Activated CD4-positive, alpha-beta T cell treated with anti-CD3 and anti-CD28 coated beads for 48 hours (primary cell): Measurements from ENCODE around the gene DOCK4.

ENCODE experiments used
- DNase-seq: peaks from one replicate; pipeline ENCODE4 v3.0.0-alpha.2; 2020

Gene DOCK4

DNA sequence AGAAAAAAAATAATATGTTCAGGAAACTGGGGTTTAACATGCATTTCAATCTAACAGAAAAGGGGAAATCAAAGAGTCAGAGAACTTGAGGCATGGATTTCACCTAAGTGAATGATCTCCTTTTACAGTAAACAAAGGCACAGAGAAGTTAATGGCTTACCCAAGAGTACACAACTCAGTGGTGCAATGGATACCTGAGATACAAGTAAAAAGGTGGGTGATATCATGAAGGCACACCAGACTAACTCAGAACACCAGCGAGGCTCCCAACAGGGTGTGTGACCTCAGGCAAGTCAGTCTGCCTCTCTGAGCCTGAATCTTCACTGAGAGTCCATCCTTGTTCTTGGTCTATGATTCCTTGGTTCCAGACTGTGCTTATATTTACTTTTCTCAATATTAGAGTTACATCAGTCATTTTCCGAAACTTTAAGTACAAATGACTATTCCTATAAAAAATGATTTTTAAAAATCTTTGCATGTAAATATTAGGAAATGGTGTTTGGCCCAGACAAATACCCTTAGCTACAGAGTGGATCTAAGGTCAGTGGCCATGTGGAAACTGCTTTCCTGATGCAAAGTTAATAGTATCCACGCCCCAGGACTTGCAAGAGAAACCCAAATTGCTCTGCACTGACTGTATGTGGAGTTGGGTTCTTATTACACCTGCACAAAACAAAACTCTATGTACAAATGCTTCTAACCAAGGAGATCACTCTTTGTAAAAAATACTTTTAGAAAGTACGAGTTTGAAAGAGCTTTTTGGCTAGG lies 361.1 kb downstream of the DOCK4 start:
- no peak for DNase-seq

DNA sequence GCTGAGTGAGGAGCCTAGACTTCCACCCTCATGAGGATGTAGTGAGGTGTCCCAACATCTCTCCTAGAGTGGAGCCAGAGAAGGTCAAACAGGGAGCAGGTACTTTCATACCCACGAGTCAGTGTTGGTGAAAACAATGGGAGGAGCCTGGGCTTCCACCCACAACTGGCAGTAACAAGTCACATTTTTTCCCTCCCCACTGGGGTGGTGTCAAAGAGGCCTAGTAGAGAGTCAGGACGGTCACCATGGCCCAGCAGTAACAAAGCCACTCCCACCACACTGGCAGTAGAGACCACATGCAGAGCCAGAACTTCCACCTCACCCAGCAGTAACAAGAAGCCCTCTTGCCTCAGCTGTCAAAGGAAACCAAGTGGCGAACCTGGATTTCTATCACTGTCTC lies 363.7 kb downstream of the DOCK4 start:
- no peak for DNase-seq

DNA sequence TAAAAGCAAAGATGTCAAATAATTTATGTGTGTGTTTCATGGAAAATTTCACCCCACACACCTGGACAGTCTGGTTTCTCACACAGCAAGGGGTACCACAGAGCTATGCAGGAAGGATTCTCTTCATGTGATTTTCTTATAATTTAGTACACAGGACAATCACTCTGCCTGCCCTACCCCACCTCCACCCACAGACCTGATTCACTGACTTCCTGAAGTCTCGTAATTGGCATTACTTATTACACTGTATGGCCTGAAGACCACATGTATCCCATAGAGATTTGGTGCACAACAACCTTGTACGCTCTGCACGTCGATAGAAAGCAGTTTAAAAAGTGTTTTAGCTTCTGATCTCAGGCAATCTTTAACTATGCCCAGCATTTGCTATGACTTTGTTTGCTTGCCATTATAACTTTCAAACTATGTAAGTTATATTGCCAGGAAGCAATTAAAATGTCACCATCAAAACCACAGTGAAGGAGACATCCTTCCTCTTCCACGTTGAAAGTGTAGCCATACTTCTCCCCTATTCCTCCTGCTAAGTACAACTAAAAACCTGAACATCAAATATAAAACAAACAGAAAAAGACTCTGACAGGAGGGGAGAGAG lies 364.5 kb downstream of the DOCK4 start:
- DNase-seq: no peak

DNA sequence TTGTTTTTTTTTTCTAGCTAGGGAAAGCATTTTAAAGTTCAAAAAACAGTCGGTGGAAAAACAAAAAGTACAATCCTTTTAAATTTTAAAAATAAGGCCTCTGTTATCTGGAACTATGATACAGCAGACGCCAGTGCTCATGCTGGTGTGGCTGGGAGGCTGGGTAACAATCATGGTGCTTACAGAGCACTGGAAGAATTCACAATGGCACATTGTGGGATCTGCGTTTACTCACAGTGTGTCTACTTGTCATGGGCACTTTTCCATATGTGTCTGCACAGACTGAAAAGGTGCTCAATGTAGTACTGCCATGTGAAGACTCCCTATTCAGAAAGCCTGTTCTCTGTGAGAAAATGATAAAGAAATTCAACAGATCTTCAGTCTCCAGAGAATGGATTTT lies 365.7 kb downstream of the DOCK4 start:
- DNase-seq: no peak

DNA sequence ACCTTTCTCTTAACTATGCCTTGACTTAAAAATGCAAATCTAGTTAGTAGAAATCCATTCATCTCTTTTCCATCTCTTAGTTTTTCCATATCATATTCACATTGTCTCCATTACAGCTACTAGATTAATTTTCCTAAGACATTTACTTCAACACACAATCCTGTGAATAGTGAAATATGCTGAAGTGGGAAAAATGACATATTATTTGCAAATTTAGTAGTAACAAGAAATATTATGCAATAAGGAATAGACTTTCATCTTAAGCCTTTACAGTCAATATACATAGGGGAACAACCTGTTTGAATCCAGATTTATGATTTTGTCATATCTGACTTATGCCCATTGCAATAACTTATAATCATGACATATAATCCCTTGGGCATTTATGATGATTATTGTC lies 366.9 kb downstream of the DOCK4 start:
- no peak for DNase-seq

DNA sequence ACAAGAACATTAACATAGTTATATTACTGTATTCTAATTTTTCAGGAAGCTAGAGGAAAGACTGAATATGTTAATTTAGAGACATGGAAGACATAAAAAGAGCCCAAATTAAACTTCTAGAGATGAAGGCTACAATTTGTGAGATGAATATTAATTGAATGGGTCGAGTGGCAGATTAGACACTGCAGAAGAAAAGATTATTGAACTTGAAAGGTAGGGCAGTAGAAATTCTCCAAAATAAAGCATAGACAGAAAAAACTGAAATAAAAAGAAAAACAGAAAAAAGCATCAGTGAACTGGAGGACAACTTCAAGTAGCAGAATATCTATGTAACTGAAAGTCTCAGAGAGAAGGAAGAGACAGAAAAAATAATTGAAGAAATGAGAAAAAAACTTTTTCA lies 369.6 kb downstream of the DOCK4 start:
- DNase-seq: no peak

DNA sequence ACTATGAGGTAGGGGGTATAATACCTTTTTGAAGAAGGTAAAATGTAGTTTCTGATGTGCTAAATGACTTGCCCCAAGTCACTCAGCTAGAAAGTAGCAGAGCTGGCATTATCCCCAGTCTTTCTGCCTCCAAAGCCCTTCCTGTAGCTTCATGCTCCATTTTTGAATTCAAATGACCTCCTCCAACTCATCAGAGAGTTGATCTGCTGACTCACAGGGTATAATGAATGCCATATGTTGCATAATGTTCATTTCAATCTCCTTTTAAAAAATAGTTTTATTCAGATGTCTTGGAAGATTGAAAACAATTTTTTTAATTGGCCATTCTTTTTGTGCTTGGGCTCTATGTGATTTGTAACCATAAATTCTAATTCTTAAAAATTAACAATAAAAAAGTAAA lies 371.1 kb downstream of the DOCK4 start:
- DNase-seq: no peak

DNA sequence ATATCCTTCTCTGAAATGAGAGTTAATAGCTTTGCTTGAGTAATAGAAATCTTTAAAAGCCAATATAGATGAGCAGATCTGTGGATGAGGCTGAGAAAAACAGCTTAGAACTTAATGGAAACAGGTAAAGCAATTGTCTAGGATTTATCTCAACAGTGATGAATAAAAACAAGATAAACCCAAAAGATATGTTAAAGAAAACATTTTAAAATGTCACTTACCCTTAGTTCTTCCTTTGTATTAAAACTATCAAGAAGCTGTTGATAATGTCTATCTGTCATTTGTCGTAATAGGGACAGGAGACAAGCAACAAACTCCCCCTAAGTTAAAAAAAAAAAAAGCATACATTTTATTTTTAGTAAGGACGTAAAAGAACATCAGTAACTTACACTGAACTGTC lies 371.8 kb downstream of the DOCK4 start:
- DNase-seq: no peak

DNA sequence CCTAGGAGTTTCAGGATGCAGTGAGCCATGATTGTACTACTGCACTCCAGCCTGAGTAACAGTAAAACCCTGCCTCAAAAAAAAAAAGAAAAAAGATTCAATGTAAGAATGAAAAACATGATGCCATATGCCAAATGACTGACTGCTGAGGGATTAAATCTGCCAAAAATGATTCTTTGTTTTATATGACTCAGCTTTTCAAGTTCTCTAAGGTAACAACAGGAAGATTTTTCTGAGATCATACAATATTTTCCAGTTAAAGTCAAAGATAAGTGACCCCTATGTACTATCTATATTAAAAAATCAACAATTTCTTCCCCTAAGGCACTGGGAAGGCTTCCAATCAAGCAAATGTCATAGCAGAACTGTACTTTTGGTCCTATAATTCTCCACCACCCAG lies 372.7 kb downstream of the DOCK4 start:
- DNase-seq: no peak

DNA sequence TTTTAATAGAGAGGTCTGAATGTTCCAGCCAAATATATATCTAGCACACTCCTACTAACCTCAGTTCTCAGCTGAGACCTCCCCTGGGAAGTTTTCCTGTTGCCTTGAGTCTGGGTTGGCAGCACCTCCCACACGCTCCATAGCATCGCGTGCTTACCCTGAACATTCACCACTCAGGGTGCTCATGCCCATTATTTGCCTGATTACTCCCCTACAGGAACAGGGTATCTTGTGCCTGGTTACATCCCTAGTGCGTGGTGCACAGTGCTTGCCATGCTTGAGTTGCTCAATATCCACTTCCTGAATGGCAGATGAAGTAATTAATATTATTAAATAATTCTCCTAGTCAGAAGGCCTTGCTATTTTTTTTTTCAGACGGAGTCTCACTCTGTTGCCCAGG lies 374.0 kb downstream of the DOCK4 start:
- DNase-seq: no peak

DNA sequence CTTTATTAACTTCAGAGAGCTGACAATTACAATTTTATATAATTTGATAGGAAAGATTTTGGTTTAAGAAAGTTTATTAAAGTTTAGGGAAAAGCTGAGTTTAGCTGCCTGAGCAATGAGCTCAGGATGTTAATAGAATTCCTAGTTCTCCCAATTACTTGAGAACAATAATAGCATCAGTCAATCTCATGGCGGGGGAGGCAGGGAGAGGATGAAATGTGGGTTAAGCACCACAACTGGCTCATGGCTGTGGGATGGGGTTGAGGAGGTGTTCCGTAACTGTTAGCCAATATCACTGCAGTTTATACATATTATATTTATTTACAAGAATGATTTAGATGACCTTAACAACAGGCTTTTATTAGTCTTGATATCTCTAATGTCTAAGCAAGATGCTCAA lies 377.0 kb downstream of the DOCK4 start:
- no peak for DNase-seq

DNA sequence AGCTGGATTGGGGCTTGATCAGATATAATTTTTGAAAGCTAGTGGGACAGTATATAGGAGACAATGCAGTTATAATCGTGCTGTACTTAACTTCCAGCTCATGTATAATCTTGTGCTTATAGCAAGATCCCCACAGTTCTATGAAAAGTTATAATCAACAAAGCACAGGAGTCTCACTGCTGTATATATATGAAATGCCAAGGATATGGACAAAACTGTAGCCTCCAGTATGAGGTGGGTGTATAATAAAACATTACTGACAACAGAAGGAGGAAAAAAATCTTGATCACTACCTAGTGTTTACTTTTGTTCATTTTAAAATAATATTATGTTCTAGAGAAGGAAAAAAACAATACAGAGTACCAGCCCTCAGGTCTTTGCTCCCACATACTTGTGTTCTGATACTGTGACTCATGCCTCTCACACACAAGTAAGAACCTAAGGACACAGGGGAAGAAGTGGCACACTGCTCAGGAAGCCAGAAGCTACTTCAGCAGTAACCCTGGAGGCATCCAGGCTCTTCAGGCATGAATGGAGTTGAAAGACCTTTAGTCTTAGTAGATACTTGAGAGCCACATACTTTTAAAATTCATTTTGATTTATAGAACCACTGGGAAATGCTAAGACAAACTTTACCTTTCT lies 378.2 kb downstream of the DOCK4 start:
- DNase-seq: no peak

DNA sequence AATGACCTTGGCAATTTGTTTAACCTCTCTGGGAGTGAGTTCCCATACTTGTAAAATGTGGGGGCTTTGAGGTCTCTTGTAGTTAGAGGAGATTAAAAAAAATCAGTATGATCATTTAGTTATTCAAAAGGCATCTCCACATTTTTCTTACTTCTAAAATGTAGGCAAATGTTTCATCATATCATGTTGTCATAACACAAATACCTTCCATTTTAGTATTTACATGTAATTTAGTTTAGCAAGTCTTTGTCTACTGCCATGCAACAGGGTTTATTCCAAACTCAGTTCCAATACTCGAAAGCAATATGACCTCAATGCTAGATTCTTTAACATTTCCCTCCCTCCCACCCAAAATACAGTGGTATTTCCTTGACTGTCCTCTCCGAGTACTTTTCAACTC lies 381.2 kb downstream of the DOCK4 start:
- no peak for DNase-seq

DNA sequence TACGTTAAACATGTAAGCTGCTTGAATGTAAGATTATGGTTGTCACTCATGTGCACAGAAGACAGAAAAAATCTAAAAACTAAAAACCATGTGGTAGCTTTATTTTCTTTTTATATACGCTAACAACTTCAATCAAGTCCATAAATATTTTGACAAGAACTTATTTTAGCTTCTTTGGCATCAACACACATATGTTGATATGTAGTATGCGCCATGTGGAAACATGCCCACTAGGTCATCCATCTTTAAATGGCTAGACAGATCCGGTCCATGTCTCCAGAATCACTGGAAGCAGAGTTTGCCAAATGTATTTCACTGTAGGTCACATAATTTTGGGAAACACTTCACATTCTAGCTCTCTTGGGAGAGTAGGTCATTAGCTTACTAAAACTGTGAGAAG lies 382.4 kb downstream of the DOCK4 start:
- DNase-seq: no peak

DNA sequence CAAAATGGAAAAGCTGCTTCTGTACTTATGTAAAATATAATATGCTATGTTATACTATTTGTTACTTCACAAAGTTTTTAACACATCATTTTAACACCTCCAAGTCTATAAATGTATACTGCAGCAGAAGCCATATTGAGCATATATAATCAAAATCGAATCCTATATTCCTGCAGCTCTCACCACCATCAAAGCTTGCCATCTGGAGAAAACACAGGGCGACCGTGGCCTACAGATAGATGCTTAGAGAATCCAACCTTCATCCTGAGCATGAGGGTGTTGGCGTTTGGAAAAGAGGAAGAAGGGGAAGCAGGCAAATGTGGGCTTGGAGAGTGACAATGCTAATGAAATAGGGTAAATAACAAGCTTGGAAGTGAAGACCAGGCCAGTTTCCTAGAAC lies 385.2 kb downstream of the DOCK4 start:
- DNase-seq: no peak

DNA sequence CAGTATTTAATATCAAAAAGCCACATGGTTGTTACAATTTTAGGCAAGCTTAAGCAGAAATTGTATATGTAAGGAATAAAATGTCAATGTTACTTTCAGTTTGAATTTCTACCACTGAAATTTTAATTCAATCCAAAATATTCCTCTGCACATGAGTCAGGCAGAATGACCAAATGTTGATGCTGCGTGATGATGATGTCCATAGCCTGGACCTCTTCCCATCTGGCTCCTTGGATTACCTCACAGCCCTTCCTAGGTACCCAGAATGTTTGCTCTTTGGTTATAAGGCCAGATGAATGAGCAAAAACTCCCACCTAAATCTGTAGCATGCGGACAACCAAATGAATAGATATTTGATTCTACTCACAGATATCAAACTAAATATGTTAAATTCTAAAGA lies 385.6 kb downstream of the DOCK4 start:
- DNase-seq: no peak

DNA sequence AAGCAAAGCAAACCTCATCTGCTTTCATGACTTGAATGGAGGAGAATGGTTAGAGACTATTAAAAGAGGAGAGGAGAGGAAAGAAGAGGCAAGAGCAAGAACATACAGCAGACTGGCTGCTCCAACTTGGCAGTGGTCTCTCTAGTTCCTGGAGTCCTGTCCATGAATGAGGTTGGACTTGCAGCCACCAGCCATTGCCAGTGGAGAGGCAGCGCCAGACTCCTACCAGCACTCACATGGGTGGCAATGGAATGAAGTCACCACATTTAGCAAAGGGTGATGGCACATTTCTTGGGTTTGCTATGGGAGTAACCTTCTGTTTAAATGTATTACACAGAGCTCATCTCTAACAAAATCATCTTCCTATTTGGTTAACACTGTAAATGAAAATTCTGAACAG lies 386.1 kb downstream of the DOCK4 start:
- DNase-seq: no peak

DNA sequence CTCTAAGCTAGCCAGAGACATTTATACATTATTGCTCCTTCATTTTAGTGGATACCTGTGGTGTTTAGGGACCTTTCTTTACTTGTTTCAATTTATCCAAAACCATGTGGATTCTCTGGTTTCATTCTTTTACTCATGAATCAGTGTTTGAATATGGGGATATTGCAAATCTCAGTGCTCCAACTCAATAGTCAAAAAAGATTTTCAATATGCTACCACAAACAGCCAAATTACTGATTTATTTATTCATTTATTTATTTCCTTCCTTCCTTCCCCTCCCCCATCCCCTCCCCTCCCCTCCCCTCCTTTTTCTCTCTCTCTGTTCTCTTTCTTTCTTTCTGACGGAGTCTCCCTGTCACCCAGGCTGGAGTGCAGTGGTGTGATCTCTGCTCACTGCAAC lies 390.8 kb downstream of the DOCK4 start:
- DNase-seq: no peak

DNA sequence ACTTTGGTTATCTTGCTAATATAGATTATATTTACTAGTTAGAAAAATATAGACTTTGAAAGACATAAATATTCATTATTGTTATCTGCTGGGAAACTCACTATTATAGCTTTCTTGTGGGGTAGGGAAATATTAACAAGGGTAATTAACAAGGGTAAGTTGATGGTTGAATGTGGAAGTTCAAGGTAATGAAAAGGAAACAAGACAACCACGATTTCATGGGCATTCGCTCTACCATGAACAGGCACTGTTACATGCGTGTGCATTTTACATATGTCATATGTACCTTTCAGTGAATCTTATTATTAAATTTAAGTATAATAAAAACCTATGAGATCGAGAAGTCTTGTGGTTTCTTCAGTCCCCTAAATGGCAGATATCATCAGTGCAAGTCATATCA lies 392.9 kb downstream of the DOCK4 start:
- no peak for DNase-seq

DNA sequence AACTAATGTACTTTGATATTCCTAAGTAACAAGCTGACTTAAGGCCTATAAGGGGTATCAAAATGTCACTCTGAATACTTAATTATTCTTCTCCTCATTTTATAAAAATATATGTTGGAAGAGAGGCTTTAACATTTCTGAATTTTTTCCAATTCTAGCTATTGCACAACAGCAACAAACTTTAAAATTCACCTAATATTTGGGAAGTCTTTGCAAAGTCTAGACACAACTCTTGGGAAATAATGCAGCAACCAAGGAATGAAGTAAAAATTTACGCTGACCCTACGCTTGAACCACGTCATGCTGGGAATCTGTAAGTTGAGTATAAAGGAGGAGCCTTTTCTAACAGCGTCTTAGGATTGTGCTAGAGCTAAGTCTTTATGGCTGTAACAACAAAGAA lies 400.0 kb downstream of the DOCK4 start:
- DNase-seq: no peak

DNA sequence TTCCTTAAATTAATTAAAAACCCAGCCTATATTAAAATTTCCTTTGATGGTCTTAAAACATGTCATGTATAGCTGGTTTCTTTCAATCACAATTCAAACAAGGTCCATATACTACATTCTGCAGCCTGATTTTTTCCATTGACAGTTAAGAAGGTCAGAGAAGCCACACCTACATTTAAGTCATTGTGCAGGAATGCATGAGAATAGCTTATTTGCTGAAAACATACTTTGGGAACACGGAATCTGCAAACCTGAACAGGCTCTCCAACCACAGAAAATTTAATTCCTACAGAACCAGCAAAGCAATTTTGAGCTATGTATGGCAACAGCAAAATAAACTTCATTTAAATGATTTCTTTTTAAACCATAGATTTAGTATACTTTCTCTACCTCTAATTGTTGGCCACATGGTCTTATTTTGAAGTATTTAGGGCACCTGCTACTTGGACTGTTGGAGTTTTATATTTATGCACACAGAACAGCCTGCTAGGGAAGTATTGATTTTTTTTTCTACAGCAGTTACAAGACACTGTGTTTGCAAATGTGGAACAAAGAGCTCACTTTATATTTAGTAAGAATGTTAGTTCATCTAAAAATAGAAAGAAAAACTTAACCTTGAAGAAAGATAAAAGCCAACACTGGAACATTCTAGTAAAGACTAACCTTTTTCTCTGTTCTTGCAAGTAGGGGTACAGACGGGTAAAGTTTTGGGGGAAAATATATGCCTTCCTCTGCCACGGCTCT lies 403.0 kb downstream of the DOCK4 start:
- no peak for DNase-seq

DNA sequence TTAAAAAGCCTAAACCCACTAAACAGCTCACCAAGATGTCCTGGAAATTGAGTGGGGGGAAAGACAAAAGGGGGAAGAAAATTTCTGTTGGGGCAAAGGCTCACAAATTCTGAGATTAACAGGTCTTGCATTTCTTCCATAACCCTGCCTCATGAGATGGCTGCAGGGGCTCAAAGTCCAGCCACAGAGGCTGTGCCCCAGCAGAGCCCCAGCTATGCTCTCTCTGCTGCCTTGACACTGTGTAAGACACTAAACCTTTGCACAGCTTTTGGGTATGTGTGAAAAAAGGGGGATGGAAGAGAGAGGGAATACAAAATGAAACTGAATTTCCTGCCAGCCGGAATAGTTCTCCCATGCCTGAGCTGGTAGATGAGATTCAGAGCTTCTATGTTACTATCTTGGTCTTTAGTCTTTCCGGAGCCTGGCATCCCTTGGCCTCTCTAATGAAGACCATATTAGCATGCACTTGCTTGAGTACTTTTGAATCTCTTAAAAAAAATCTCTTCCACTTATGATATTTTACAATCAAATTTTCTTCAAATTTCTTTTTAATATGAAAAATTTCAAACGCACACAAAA lies 403.9 kb downstream of the DOCK4 start:
- no peak for DNase-seq

DNA sequence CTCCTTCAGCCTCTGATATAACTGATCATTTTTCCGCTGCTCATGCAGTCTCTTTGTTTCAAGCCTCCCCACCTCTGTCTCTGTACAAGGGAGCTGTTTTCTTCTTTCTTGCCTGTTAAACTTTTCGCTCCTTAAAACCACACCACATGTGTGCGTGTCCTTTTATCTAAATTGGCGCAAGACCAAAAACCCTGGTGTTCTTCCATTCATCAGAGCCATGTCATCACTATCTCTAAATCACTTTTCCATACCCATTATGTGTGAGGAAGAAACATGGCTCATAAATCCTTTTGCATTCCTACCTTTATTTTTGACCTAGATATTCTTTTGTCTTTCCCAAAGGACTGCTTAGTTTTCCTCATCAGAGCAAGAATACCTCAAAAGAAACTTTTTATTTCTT lies 404.9 kb downstream of the DOCK4 start:
- DNase-seq: no peak

DNA sequence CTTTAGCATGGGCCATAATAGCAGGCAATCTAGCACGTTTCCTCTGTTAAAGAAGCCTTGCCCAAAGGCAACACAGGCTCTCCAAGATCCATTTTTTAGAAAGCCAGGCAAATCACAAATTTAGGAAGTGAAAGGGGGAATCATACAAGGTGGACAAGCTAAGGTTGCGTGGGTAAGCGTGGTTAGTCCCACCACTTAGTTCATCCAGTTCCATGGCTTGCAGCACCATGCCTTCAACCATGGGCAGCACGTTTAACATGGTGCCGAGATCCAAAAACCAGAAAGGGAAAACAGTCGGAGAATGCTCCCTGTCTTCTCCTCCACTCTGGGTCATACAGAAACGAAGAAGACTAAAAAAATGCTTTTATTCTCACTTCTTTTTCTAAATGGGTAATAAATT lies 409.5 kb downstream of the DOCK4 start:
- DNase-seq: peak; percentile 21
